ENCODE data around the gene SLC9A9.

GRCh38 chr3:143427631-143428030 is 420.6 kb downstream of the SLC9A9 start:
- TF ChIP-seq EZH2phosphoT487 (IDR thresholded peaks at IDR 0.05; ENCODE audit: low read length) (no peak), CTCF (IDR thresholded peaks at IDR 0.05; ENCODE audit: low read length) (no peak)
